Gastroesophageal sphincter (tissue), 4 donors: Measurements from ENCODE around the gene REPS2. TPM values are rescaled to one million over a fixed set of nuclear protein-coding genes. Genes with fewer than 3 reads are reported as not detected.

Experiments used
- ATAC-seq: fragments of 150-250 bp; one replicate; pipeline ENCODE4 v1.9.1; 2016; ENCODE audit warnings: mild to moderate bottlenecking, moderate library complexity
- H3K27ac ChIP-seq, 4 donors: fragments of 200-600 bp; sonication (generic) in 3 of 4; 1 replicate in 3 of 4; 2 replicates in 1 of 4; pipeline ENCODE4 v1.5.1; 2016 to 2019
- H3K27me3 ChIP-seq: fragments of 200-600 bp; sonication (generic); one replicate; pipeline ENCODE4 v1.5.1; 2019
- H3K36me3 ChIP-seq, 2 donors: fragments of 200-600 bp; sonication (generic); one replicate each; pipeline ENCODE4 v1.5.1; 2019; ENCODE audit warnings: control low read depth in 1 of 2
- H3K4me1 ChIP-seq, 3 donors: fragments of 200-600 bp; sonication (generic); 1 replicate in 2 of 3; 2 replicates in 1 of 3; pipeline ENCODE4 v1.5.1; 2016 to 2019; ENCODE audit warnings: control low read depth in 2 of 3
- H3K4me3 ChIP-seq, 2 donors: fragments of 200-600 bp; sonication (generic); one replicate each; pipeline ENCODE4 v1.5.1; 2019; ENCODE audit warnings: mild to moderate bottlenecking in 1 of 2, moderate library complexity in 1 of 2
- H3K9me3 ChIP-seq, 3 donors: fragments of 200-600 bp; sonication (generic); one replicate each; pipeline ENCODE4 v1.5.1; 2017 to 2019; ENCODE audit warnings: control low read depth in 2 of 3
- EP300 ChIP-seq: sonication (generic); formaldehyde crosslinking; IDR thresholded peaks from one replicate; pipeline ENCODE4 v1.6.1; 2017; ENCODE audit warnings: antibody characterized with exemption, mild to moderate bottlenecking
- POLR2A ChIP-seq, 2 donors: fragments of 450-650 bp; IDR thresholded peaks; one replicate each; pipeline ENCODE4 v1.6.1; 2017; ENCODE audit warnings: antibody characterized with exemption in 2 of 2, mild to moderate bottlenecking in 2 of 2, moderate library complexity in 1 of 2
- POLR2AphosphoS5 ChIP-seq: sonication (generic); formaldehyde crosslinking; IDR thresholded peaks from one replicate; pipeline ENCODE4 v1.6.1; 2017; ENCODE audit warnings: antibody characterized with exemption
- WGBS, 2 donors: methylation state at CpG; one replicate each; pipeline ENCODE4 v1.1.5; 2018; ENCODE audit warnings: low coverage in 1 of 2; 5-methylcytosine and 5-hydroxymethylcytosine counted together
- total RNA-seq, 4 donors: library from RNA; depleted of rRNA; stranded (reverse); fragments of >200 nt; gene quantifications; one replicate each; pipeline ENCODE4 v1.1.0, GENCODE V29; 2016
- TF ChIP-seq, protein P1 (sequence below), 4 experiments: fragments of 200-600 bp in 2 of 4; fragments of 450-650 bp in 2 of 4; sonication (generic) in 1 of 4; IDR thresholded peaks; one replicate each; pipeline ENCODE4 v1.5.1; 2017 to 2019; ENCODE audit warnings: antibody characterized with exemption in 4 of 4, mild to moderate bottlenecking in 2 of 4, moderate library complexity in 2 of 4

The REPS2 gene
- total RNA-seq, 4 donors from 2014 or later, result 19.8 to 39.8 (median 24.9) TPM

DNA sequence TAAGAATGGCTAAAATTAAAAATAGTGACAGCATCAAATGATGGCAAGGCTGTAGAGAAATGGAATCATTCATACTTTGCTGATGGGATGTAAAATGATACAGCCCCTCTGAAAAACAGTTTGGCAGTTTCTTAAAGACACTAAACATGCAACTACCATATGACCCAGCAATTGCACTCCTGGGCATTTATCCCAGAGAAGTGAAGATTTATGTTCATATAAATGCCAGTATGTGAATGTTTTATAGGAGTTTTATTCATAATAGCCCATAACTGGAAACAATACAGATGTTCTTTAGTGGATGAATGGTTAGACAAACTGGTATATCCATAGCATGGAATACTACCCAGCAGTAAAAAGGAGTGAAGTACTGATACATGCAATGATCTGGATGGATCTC lies 43.3 kb downstream of the REPS2 start:
- no peak overlapping the region for H3K4me3 ChIP-seq
- H3K9me3 ChIP-seq, result no peaks in the 10 kb centered on the region
- no peak for ATAC-seq
- peaks cover 0 to 8% (median 0%) of the 10 kb centered on the region in 3 donors for H3K4me1 ChIP-seq
- no peaks in the 10 kb centered on the region for H3K36me3 ChIP-seq
- no peak overlapping the region for H3K27ac ChIP-seq
- TF ChIP-seq POLR2AphosphoS5, result no peak
- H3K27me3 ChIP-seq, result no peaks in the 10 kb centered on the region

DNA sequence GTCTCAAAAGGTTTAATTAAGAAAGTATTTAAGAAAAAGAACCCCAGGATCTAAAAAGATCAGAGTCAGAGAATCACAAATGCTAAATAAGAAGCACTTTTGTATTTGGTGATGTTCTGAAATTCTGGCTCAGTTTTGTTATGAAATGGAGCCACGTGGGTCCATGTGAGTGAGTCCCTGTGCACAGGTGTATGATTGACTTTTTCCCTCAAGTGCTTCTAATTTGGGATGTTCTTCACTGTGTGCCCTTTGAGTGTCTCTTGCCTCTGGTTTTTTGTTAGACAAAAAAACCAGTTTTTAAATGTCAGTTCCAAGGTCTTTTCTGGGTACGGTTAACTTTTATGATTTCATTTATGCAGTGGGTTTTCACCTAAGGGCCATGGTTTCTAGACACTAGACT lies 44.4 kb downstream of the REPS2 start:
- Histone ChIP-seq H3K27ac (no peak overlapping the region), H3K9me3 (no peaks in the 10 kb centered on the region), H3K27me3 (no peaks in the 10 kb centered on the region), H3K36me3 (no peaks in the 10 kb centered on the region), H3K4me3 (no peak overlapping the region), H3K4me1 (peaks cover 0 to 8% (median 0%) of the 10 kb centered on the region in 3 donors)
- no peak for ATAC-seq
- TF ChIP-seq POLR2A (IDR thresholded peaks at IDR 0.05) (no peak), EP300 (no peak), POLR2AphosphoS5 (no peak)
- TF ChIP-seq, protein P1, sequence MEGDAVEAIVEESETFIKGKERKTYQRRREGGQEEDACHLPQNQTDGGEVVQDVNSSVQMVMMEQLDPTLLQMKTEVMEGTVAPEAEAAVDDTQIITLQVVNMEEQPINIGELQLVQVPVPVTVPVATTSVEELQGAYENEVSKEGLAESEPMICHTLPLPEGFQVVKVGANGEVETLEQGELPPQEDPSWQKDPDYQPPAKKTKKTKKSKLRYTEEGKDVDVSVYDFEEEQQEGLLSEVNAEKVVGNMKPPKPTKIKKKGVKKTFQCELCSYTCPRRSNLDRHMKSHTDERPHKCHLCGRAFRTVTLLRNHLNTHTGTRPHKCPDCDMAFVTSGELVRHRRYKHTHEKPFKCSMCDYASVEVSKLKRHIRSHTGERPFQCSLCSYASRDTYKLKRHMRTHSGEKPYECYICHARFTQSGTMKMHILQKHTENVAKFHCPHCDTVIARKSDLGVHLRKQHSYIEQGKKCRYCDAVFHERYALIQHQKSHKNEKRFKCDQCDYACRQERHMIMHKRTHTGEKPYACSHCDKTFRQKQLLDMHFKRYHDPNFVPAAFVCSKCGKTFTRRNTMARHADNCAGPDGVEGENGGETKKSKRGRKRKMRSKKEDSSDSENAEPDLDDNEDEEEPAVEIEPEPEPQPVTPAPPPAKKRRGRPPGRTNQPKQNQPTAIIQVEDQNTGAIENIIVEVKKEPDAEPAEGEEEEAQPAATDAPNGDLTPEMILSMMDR (IDR thresholded peaks at IDR 0.05), result no peak
- 75 to 100% methylated on average over 1 to 2 of the region's 2 CpGs for WGBS, 2 donors

DNA sequence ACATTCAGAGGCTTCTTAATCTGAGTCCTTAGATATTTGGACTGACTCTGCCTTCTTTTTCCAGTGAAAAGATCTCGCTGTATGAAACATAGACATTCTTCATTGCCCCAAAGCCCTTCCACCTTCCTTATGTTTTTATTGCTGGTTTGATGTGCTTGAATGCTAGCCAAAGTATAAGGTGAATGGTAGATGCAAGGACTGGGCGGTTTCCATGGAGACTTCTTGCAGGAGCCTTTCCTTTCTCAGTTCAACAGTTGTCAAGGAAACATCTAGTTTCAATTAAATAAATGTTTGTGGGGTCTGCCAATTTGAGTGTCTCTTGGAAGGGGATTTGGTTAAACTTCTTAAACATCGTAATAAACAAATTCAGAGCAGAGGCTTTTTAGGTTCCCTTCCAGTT lies 46.0 kb downstream of the REPS2 start:
- WGBS, 2 donors, result 49 to 64% methylated on average over 3 of the region's 3 CpGs
- H3K27me3 ChIP-seq, result no peaks in the 10 kb centered on the region
- H3K9me3 ChIP-seq, result no peaks in the 10 kb centered on the region
- no peak for TF ChIP-seq EP300
- TF ChIP-seq, protein P1 (IDR thresholded peaks at IDR 0.05), result no peak
- no peak for TF ChIP-seq POLR2A (IDR thresholded peaks at IDR 0.05)
- no peak for TF ChIP-seq POLR2AphosphoS5
- no peak overlapping the region for H3K4me3 ChIP-seq
- ATAC-seq, result no peak
- H3K36me3 ChIP-seq, result no peaks in the 10 kb centered on the region
- no peak overlapping the region for H3K27ac ChIP-seq
- H3K4me1 ChIP-seq, result no peaks in the 10 kb centered on the region

DNA sequence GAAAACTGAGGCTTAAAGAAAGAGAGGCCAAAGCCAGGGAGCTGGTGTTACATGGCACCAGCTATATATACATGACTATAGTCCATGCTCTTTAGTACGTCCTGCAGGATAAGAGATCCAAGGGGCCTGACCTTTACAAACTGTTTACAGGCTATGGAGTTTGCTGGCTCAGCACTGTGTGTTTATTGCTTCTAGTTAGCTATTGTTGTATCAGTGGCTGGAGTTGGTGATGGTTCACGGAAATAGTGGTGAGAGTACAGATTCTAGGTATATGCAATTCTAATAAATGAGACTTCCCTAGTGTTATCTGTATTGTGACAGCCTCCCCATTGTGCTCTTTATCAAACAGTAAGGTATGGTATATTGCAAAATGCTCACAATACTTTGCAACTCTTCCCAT lies 46.5 kb downstream of the REPS2 start:
- WGBS, 2 donors, result 33 to 67% methylated on average over 1 of the region's 2 CpGs
- no peak for ATAC-seq

DNA sequence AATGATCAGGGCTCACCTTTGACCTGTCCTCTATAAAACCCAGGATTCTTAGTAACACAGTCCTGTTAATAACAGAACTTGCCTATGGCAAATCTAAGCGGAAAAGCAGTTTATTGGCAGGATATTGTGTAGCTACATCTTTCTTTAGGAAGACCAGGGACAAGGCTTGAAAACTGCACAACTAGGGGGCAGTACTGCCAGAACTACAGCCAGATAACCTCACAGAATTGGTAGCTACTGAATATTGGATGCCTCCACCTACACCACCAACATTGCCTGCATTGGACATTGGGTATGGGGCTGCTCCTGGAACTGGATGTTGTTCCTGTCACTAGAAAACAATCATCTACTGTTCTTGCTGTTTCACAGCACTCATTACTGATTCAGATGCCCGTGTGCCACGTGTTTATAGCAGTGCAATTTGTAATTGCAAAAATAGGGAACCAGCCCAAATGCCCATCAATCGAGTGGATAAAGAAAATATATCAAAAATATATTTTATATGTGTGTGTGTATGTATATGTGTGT lies 47.4 kb downstream of the REPS2 start:
- Histone ChIP-seq H3K4me1 (no peaks in the 10 kb centered on the region), H3K36me3 (no peaks in the 10 kb centered on the region), H3K27me3 (no peaks in the 10 kb centered on the region), H3K27ac (no peak overlapping the region), H3K4me3 (no peak overlapping the region), H3K9me3 (no peaks in the 10 kb centered on the region)
- no peak for ATAC-seq
- TF ChIP-seq POLR2AphosphoS5 (no peak), EP300 (no peak), POLR2A (IDR thresholded peaks at IDR 0.05) (no peak)
- TF ChIP-seq, protein P1 (IDR thresholded peaks at IDR 0.05), result no peak
- 100% methylated on average over 1 to 2 of the region's 4 CpGs for WGBS, 2 donors

More for the DNA sequence above, 46.5 kb downstream of the REPS2 start:
- H3K9me3 ChIP-seq, result no peaks in the 10 kb centered on the region
- no peaks in the 10 kb centered on the region for H3K27me3 ChIP-seq
- TF ChIP-seq, protein P1 (IDR thresholded peaks at IDR 0.05), result no peak
- TF ChIP-seq POLR2AphosphoS5 (no peak), EP300 (no peak), POLR2A (IDR thresholded peaks at IDR 0.05) (no peak)
- no peaks in the 10 kb centered on the region for H3K4me1 ChIP-seq
- H3K36me3 ChIP-seq, result no peaks in the 10 kb centered on the region
- H3K4me3 ChIP-seq, result no peak overlapping the region
- no peak overlapping the region for H3K27ac ChIP-seq
